K562 (cell line): ENCODE measurements around the gene CCDC47. TPM values are rescaled to one million over a fixed set of nuclear protein-coding genes. Genes with fewer than 3 reads are reported as not detected.

Experiments used
- EHMT2 ChIP-seq: fragments of 450-650 bp; IDR thresholded peaks from 2 replicates; pipeline ENCODE4 v1.6.1; 2018; ENCODE audit warnings: antibody characterized with exemption
- EZH2 ChIP-seq: IDR thresholded peaks from 2 replicates; pipeline ENCODE4 v1.6.1; 2012; ENCODE audit warnings: low read depth, mild to moderate bottlenecking, inconsistent platforms, low read length, borderline replicate concordance
- GATA2 ChIP-seq: sonication (generic); formaldehyde crosslinking; IDR thresholded peaks from 2 replicates; pipeline ENCODE4 v1.4.0; 2020; ENCODE audit warnings: mild to moderate bottlenecking, missing genetic modification reagents
- KDM2B ChIP-seq: fragments of 250-450 bp; sonication (Bioruptor Pico); IDR thresholded peaks from 2 replicates; pipeline ENCODE4 v1.8.0; 2021; ENCODE audit warnings: mild to moderate bottlenecking, moderate library complexity
- KDM5B ChIP-seq: fragments of 200-600 bp; sonication (generic); IDR thresholded peaks from 2 replicates; pipeline ENCODE4 v1.6.1; 2012; ENCODE audit warnings: low read depth, mild to moderate bottlenecking, moderate library complexity, low read length, control low read depth, inconsistent platforms; ENCODE audit not compliant: insufficient replicate concordance
- REST ChIP-seq, 2 experiments: fragments of 450-650 bp; formaldehyde crosslinking in 1 of 2; IDR thresholded peaks; 2 replicates each; pipeline versions ENCODE4 v1.4.0 to v1.6.1; 2014 to 2020; ENCODE audit warnings: mild to moderate bottlenecking in 2 of 2, borderline replicate concordance in 1 of 2, low read depth in 1 of 2
- SAP30 ChIP-seq: fragments of 200-600 bp; sonication (generic); IDR thresholded peaks from 2 replicates; pipeline ENCODE4 v1.6.1; 2012; ENCODE audit warnings: borderline replicate concordance, low read depth, mild to moderate bottlenecking, moderate library complexity, low read length, control low read depth, inconsistent platforms; ENCODE audit not compliant: insufficient read depth, poor library complexity, severe bottlenecking
- TCF7L2 ChIP-seq: fragments of 150-350 bp; IDR thresholded peaks from 2 replicates; pipeline ENCODE4 v1.6.1; 2016; ENCODE audit warnings: low read depth, mild to moderate bottlenecking, low read length, moderate library complexity
- ZBTB11 ChIP-seq, 3 experiments: fragments of 200-800 bp in 1 of 3; fragments of 250-450 bp in 1 of 3; fragments of 450-650 bp in 1 of 3; sonication (Bioruptor Pico) in 1 of 3; sonication (Bioruptor generic) in 1 of 3; formaldehyde crosslinking in 1 of 3; IDR thresholded peaks; 2 replicates each; pipeline versions ENCODE4 v1.6.1 to v1.8.0; 2016 to 2022; ENCODE audit warnings: mild to moderate bottlenecking in 2 of 3, missing genetic modification characterization in 2 of 3, missing compliant biosample characterization in 1 of 3, moderate library complexity in 1 of 3
- ZNF184 ChIP-seq: sonication (generic); formaldehyde crosslinking; IDR thresholded peaks from 2 replicates; pipeline ENCODE4 v1.5.0; 2020; ENCODE audit warnings: missing genetic modification reagents
- ZNF586 ChIP-seq: fragments of 450-650 bp; formaldehyde crosslinking; conservative IDR thresholded peaks from 2 replicates; pipeline ENCODE4 v1.4.0; 2020; ENCODE audit warnings: mild to moderate bottlenecking, moderate library complexity
- polyA plus RNA-seq, 8 experiments: library from polyadenylated mRNA; depleted of rRNA in 4 of 8; stranded (reverse) in 5 of 8; unstranded in 3 of 8; fragments of >200 nt; fragmentation: Nextera tagmentation in 2 of 8; fragmentation: Illumina TruSeq in 1 of 8; extraction: Ambion mirVana in 2 of 8; extraction: Trizol in 1 of 8; gene quantifications; 2 replicates each; pipeline versions ENCODE4 v1.2.1 to v1.2.3, GENCODE V29; 2011 to 2014; ENCODE audit warnings: inconsistent platforms in 1 of 8, missing spikeins in 1 of 8
- total RNA-seq, 7 experiments: library from RNA; depleted of rRNA in 6 of 7; stranded (reverse); fragments of >200 nt in 6 of 7; fragmentation: Illumina TruSeq in 2 of 7; extraction: Trizol in 2 of 7; gene quantifications; 2 replicates each; pipeline versions ENCODE4 v1.2.1 to v1.2.3, GENCODE V29; 2011 to 2021; ENCODE audit warnings: low replicate concordance in 1 of 7

The CCDC47 gene
- total and polyA plus RNA-seq, 9 of the 15 experiments (the other 6 are each of a cell fraction or from before 2014, with no cell fraction given): 15.5 to 162 (median 122) TPM

DNA sequence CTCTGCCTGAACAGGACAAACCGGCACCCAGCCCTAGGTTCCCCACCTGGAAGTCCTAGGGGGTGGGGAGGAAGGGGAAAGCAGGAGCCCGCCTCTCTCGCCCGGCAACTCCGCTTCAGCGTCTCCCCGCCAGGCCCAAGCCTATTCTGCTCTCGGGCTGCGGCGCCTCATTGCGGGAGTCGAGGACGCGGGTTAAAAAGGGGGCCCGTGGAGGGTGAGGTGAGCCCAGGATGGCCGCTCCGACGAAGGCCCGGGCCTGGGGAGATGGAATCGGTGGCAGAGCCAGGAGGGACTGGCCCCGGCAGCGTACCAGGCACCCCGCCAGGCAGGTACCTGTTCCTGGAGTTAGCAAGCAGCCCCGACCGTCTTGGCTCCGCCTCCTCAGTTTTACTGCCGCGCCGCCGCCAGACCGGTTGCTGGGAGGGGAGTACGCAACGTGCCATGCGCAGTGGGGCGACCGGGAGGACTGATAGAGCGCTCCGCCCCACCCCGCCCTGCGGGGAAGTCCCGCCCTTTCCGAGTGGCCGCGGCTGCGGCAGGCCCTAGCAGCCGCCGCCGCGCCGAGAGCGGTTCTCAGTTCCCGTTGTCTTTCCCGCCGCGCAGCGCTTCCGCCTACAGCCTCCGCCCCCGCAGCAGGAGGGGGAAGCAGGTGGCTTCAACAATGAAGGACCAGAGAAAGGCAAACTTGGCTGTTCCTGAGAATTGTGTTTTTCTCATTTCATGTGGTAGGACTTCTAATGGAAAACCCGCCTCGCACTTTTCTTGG lies 31.8 kb downstream of the CCDC47 start, which contains the start of gene STRADA (continued):
- no peak for TF ChIP-seq SAP30
- 0 out of 2 replicates have a peak, but pooled peaks have one; percentile 14 for TF ChIP-seq REST (IDR thresholded peaks at IDR 0.05; ENCODE audit: borderline replicate concordance)
- TF ChIP-seq REST (CRISPR knock-in tag; IDR thresholded peaks at IDR 0.05; ENCODE audit: low read depth): no peak
- no peak for TF ChIP-seq ZNF184
- peak; percentile 70 for TF ChIP-seq KDM5B
- no peak for TF ChIP-seq EZH2
- no peak for TF ChIP-seq KDM2B (CRISPR knock-in tag)
- TF ChIP-seq ZBTB11 (CRISPR knock-in tag; IDR thresholded peaks at IDR 0.05): peak in 2 of 3 experiments; percentile 12 to 69; a peak in 3 of 6 replicates
- TF ChIP-seq ZNF586: no peak
- no peak for TF ChIP-seq GATA2 (CRISPR knock-in tag)
- no peak for TF ChIP-seq EHMT2
- TF ChIP-seq TCF7L2: no peak
